GM23338 (cell line): ENCODE data around the gene RFX4. TPM values are rescaled to one million over a fixed set of nuclear protein-coding genes. Genes with fewer than 3 reads are reported as not detected.

Experiments used
- ATAC-seq: fragments of 200-7000 bp; cut with Tn5 transposase; 3 replicates; pipeline ENCODE4 v1.9.1; 2020
- DNase-seq: peaks from one replicate; pipeline ENCODE4 v3.0.0-alpha.2; 2015; ENCODE audit warnings: low spot score
- H2AFZ ChIP-seq: fragments of 200-600 bp; sonication (generic); 2 replicates; pipeline ENCODE4 v1.8.0; 2016; ENCODE audit warnings: antibody characterized with exemption, mild to moderate bottlenecking, moderate library complexity
- H3F3A ChIP-seq: fragments of 200-600 bp; sonication (generic); replicated peaks from 2 replicates; pipeline ENCODE4 v1.8.0; 2017; ENCODE audit warnings: antibody characterized with exemption, mixed run types, low read depth
- H3K27ac ChIP-seq: fragments of 200-600 bp; sonication (generic); 2 replicates; pipeline ENCODE4 v1.6.1; 2016; ENCODE audit warnings: low read depth
- H3K27me3 ChIP-seq: fragments of 200-600 bp; sonication (generic); 2 replicates; pipeline ENCODE4 v1.8.0; 2016; ENCODE audit warnings: mild to moderate bottlenecking, mixed run types, moderate library complexity; ENCODE audit not compliant: insufficient read depth
- H3K36me3 ChIP-seq: fragments of 200-600 bp; sonication (generic); 2 replicates; pipeline ENCODE4 v1.8.0; 2016; ENCODE audit warnings: mild to moderate bottlenecking; ENCODE audit not compliant: insufficient read depth
- H3K4me1 ChIP-seq: fragments of 200-600 bp; sonication (generic); 2 replicates; pipeline ENCODE4 v1.8.0; 2016; ENCODE audit warnings: mild to moderate bottlenecking, moderate library complexity; ENCODE audit not compliant: insufficient read depth
- H3K4me2 ChIP-seq: fragments of 200-600 bp; sonication (generic); 2 replicates; pipeline ENCODE4 v1.7.1; 2017; ENCODE audit warnings: mixed run types
- H3K4me3 ChIP-seq: fragments of 200-600 bp; sonication (generic); 2 replicates; pipeline ENCODE4 v1.6.1; 2016; ENCODE audit warnings: mixed run types
- H3K79me2 ChIP-seq: fragments of 200-600 bp; sonication (generic); replicated peaks from 2 replicates; pipeline ENCODE4 v1.8.0; 2017; ENCODE audit warnings: mild to moderate bottlenecking; ENCODE audit not compliant: insufficient read depth
- H3K9me2 ChIP-seq: fragments of 200-600 bp; sonication (generic); 2 replicates; pipeline ENCODE4 v1.8.0; 2017; ENCODE audit not compliant: insufficient read depth
- H4K20me1 ChIP-seq: fragments of 200-600 bp; sonication (generic); replicated peaks from 2 replicates; pipeline ENCODE4 v1.8.0; 2017; ENCODE audit warnings: mild to moderate bottlenecking; ENCODE audit not compliant: insufficient read depth
- H3K27ac Mint-ChIP-seq: 2 replicates; pipeline ENCODE4 v1.8.0; 2020; ENCODE audit warnings: inconsistent platforms, mild to moderate bottlenecking, moderate library complexity, mixed read lengths
- H3K27me3 Mint-ChIP-seq: 3 replicates; pipeline ENCODE4 v1.8.0; 2022; ENCODE audit warnings: low read depth, mild to moderate bottlenecking, moderate library complexity, mixed read lengths, inconsistent platforms; ENCODE audit not compliant: insufficient read depth, poor library complexity
- H3K36me3 Mint-ChIP-seq: 3 replicates; pipeline ENCODE4 v1.8.0; 2021; ENCODE audit warnings: low read depth, mild to moderate bottlenecking, inconsistent platforms, moderate library complexity, mixed read lengths
- H3K4me1 Mint-ChIP-seq: 3 replicates; pipeline ENCODE4 v1.8.0; 2020; ENCODE audit warnings: mild to moderate bottlenecking, inconsistent platforms, mixed read lengths
- H3K4me3 Mint-ChIP-seq: 3 replicates; pipeline ENCODE4 v1.8.0; 2021; ENCODE audit warnings: moderate library complexity, mild to moderate bottlenecking, inconsistent platforms, mixed read lengths
- H3K9me3 Mint-ChIP-seq: 3 replicates; pipeline ENCODE4 v1.8.0; 2020; ENCODE audit warnings: moderate library complexity, mild to moderate bottlenecking, inconsistent platforms, mixed read lengths
- CREB1 ChIP-seq: fragments of 250-450 bp; sonication (Bioruptor Pico); IDR thresholded peaks from 2 replicates; pipeline ENCODE4 v1.5.0; 2020; ENCODE audit warnings: low read depth, mild to moderate bottlenecking, moderate library complexity
- CTCF ChIP-seq, 2 experiments: fragments of 200-600 bp in 1 of 2; sonication (generic) in 1 of 2; conservative IDR thresholded peaks; 2 replicates each; pipeline versions ENCODE4 v1.5.1 to v1.6.1; 2016 to 2017; ENCODE audit warnings: antibody characterized with exemption in 2 of 2, low read depth in 2 of 2, mild to moderate bottlenecking in 2 of 2, moderate library complexity in 1 of 2
- JUNB ChIP-seq: IDR thresholded peaks from one replicate; pipeline ENCODE4 v1.6.1; 2016; ENCODE audit warnings: antibody characterized with exemption; ENCODE audit not compliant: unreplicated experiment
- STAT1 ChIP-seq: IDR thresholded peaks from one replicate; pipeline ENCODE4 v1.6.1; 2016; ENCODE audit warnings: antibody characterized with exemption; ENCODE audit not compliant: unreplicated experiment
- polyA plus RNA-seq: library from polyadenylated mRNA; unstranded; fragments of >200 nt; fragmentation: Nextera tagmentation; extraction: Ambion mirVana; gene quantifications from 2 replicates; pipeline ENCODE4 v1.2.1, GENCODE V29; 2016
- total RNA-seq: library from RNA; depleted of rRNA; stranded (reverse); fragments of >200 nt; shearing (Covaris generic); gene quantifications from 2 replicates; pipeline ENCODE4 v1.2.3, GENCODE V29; 2014
- TF ChIP-seq, protein P1 (sequence below): fragments of 250-450 bp; sonication (Bioruptor Pico); IDR thresholded peaks from 2 replicates; pipeline ENCODE4 v1.5.0; 2020; ENCODE audit warnings: mild to moderate bottlenecking, moderate library complexity

The RFX4 gene
- total and polyA plus RNA-seq, 2 experiments from 2014 or later = 0.23 TPM; not detected in 1

DNA sequence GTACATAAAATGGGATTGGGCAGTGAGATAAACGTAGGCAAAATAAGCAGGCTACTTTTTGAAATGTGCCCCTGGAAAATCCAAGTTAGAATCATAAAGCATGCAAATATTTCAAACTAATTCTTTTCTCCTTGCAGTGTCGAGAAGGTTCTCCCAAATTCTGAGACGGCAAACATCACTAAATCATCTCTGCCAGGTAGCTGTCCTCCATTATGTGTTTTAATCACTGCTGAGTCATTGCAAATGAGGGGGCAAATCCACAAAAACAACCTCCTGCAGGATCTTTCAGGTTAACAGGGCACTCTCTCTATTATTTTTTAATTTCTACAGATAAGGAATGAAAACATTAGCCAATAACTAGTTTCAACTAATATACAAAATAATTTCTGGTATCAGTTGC, 128.5 kb downstream of the RFX4 start (continued):
- TF ChIP-seq, protein P1, sequence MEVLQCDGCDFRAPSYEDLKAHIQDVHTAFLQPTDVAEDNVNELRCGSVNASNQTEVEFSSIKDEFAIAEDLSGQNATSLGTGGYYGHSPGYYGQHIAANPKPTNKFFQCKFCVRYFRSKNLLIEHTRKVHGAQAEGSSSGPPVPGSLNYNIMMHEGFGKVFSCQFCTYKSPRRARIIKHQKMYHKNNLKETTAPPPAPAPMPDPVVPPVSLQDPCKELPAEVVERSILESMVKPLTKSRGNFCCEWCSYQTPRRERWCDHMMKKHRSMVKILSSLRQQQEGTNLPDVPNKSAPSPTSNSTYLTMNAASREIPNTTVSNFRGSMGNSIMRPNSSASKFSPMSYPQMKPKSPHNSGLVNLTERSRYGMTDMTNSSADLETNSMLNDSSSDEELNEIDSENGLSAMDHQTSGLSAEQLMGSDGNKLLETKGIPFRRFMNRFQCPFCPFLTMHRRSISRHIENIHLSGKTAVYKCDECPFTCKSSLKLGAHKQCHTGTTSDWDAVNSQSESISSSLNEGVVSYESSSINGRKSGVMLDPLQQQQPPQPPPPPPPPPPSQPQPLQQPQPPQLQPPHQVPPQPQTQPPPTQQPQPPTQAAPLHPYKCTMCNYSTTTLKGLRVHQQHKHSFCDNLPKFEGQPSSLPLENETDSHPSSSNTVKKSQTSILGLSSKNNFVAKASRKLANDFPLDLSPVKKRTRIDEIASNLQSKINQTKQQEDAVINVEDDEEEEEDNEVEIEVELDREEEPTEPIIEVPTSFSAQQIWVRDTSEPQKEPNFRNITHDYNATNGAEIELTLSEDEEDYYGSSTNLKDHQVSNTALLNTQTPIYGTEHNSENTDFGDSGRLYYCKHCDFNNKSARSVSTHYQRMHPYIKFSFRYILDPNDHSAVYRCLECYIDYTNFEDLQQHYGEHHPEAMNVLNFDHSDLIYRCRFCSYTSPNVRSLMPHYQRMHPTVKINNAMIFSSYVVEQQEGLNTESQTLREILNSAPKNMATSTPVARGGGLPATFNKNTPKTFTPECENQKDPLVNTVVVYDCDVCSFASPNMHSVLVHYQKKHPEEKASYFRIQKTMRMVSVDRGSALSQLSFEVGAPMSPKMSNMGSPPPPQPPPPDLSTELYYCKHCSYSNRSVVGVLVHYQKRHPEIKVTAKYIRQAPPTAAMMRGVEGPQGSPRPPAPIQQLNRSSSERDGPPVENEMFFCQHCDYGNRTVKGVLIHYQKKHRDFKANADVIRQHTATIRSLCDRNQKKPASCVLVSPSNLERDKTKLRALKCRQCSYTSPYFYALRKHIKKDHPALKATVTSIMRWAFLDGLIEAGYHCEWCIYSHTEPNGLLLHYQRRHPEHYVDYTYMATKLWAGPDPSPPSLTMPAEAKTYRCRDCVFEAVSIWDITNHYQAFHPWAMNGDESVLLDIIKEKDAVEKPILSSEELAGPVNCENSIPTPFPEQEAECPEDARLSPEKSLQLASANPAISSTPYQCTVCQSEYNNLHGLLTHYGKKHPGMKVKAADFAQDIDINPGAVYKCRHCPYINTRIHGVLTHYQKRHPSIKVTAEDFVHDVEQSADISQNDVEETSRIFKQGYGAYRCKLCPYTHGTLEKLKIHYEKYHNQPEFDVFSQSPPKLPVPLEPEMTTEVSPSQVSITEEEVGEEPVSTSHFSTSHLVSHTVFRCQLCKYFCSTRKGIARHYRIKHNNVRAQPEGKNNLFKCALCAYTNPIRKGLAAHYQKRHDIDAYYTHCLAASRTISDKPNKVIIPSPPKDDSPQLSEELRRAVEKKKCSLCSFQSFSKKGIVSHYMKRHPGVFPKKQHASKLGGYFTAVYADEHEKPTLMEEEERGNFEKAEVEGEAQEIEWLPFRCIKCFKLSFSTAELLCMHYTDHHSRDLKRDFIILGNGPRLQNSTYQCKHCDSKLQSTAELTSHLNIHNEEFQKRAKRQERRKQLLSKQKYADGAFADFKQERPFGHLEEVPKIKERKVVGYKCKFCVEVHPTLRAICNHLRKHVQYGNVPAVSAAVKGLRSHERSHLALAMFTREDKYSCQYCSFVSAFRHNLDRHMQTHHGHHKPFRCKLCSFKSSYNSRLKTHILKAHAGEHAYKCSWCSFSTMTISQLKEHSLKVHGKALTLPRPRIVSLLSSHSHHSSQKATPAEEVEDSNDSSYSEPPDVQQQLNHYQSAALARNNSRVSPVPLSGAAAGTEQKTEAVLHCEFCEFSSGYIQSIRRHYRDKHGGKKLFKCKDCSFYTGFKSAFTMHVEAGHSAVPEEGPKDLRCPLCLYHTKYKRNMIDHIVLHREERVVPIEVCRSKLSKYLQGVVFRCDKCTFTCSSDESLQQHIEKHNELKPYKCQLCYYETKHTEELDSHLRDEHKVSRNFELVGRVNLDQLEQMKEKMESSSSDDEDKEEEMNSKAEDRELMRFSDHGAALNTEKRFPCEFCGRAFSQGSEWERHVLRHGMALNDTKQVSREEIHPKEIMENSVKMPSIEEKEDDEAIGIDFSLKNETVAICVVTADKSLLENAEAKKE = no peak
- no peak for TF ChIP-seq CTCF (conservative IDR thresholded peaks at IDR 0.05; ENCODE audit: low read depth in 2 of 2)

DNA sequence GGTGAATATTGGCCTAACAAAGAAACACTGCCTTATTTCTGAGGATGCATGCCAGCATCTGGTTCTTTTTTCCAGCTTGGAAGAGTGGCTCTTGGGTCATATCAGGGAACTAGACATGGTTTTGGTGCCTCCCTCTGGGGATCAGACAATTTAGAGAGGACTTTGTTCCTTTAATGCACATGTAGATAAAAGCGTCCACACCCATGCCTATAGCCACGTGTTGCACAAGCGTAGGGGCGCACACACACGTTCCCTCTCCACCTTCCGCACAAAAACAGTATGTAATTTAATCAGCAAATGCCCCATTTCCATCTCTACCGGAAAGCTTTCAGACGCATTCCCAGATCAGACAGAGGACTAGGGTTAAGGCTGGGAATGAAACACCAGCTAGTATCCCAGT, 130.0 kb downstream of the RFX4 start:
- no peak overlapping the region for H3K27ac Mint-ChIP-seq
- Histone ChIP-seq H3K27ac (no peak overlapping the region), H3K27me3 (no peaks in the 10 kb centered on the region), H3K9me2 (peaks cover 13% of the 10 kb centered on the region; the same call in 1 of the 2 replicates), H3F3A (no peaks in the 10 kb centered on the region), H3K4me1 (peaks cover 36% of the 10 kb centered on the region), H3K4me2 (no peak overlapping the region), H3K36me3 (no peaks in the 10 kb centered on the region), H3K4me3 (no peak overlapping the region), H3K79me2 (no peaks in the 10 kb centered on the region), H4K20me1 (no peaks in the 10 kb centered on the region), H2AFZ (no peak overlapping the region)
- peaks cover 1% of the 10 kb centered on the region for H3K27me3 Mint-ChIP-seq
- no peaks in the 10 kb centered on the region for H3K9me3 Mint-ChIP-seq
- no peak overlapping the region for H3K4me3 Mint-ChIP-seq
- no peak for DNase-seq
- TF ChIP-seq CTCF (conservative IDR thresholded peaks at IDR 0.05; ENCODE audit: low read depth in 2 of 2) = no peak
- TF ChIP-seq, protein P1 = no peak
- TF ChIP-seq STAT1 = no peak
- no peak for TF ChIP-seq JUNB
- TF ChIP-seq CREB1 = no peak
- H3K4me1 Mint-ChIP-seq = peaks cover 30% of the 10 kb centered on the region
- ATAC-seq = no peak
- H3K36me3 Mint-ChIP-seq = no peaks in the 10 kb centered on the region
